ENCODE measurements around the gene ZNF76.

Gene ZNF76

GRCh38 chr6:35259194-35259947 is at the start of gene ZNF76:
Gene ZNF76 (plus strand): TSS chr6:35259735. CDS start chr6:35281152, 21,417 bp downstream.
- DNase-seq: peak; percentile 97 to 98
- TF ChIP-seq GATA1 (IDR thresholded peaks at IDR 0.05; ENCODE audit: low read depth, low read length) (no peak), POLR2A (IDR thresholded peaks at IDR 0.05; ENCODE audit: low read length) (peak; percentile 54)

DNA sequence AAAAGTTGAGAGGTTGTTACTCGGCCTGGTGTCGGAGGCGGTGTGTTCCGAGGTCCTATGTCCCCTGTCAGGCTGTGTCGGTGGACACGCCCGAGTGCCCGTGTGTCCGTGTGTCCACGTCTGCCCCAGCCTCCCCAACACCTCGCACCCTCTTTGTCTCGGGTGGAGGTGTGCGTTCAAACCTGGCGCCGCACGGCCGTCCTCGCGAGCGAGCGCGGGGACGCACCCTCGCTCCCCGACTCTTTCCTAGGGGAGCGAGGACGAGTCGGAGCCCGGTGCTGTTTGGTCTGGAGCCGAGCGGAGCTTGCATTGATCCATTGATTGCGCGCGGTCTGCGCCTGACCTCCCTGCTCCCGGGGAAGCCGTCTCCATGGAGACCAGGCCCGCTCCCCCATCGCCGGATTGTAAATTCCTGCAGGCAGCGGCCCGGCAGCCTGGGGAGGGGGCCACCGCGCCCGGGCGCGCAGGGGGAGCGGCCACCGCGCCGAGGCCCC is 46.2 kb upstream of the ZNF76 start:
- TF ChIP-seq GATA1 (IDR thresholded peaks at IDR 0.05; ENCODE audit: low read depth, low read length) (no peak), POLR2A (IDR thresholded peaks at IDR 0.05; ENCODE audit: low read length) (no peak)
- DNase-seq: no peak

- no peak for DNase-seq
- TF ChIP-seq POLR2A (IDR thresholded peaks at IDR 0.05; ENCODE audit: low read length) (no peak), GATA1 (IDR thresholded peaks at IDR 0.05; ENCODE audit: low read depth, low read length) (no peak)
Observed at GRCh38 chr6:35213824-35214756, 45.4 kb upstream of the ZNF76 start, which contains the start of gene SCUBE3. Gene SCUBE3 (plus strand): TSS chr6:35213956. CDS start chr6:35214419, 463 bp downstream.

DNA sequence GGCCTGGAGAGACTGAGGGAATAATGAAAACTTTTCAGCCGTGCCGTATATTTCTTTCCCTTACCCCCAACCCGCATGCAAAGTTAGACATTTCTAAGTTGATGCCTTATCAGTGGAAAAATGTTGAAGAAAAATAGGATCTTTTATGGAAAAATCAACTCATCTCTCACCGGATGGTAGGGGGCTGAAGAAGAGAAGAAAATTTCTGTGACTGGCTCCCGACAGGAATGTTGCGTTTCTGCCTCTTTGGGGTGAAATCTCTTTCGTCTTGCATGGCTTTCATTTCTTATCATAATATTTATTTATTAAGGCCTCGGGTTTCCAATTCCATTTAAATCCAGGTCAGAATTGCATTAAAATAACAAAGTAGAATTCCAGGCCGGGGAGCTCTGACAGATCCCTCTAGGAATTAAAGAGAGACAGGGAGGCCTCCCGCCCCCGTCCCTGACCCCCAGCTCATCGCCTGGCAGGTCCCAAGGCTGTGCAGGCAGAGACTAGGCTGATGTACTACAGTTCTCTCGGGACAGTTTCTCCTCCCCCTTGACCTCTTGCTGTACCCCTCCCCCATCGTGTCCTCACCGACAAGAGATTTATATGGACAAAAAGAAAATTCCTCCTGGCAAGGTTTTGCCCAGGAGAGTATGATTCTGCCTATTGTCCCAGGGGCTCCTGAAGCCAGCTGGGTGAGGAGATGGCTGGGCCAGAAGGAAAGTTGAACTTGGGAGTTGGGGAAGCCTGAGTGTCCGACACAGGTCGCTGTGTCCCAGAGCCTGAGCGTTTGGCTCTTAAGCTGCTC is 44.5 kb upstream of the ZNF76 start:
- TF ChIP-seq POLR2A (IDR thresholded peaks at IDR 0.05; ENCODE audit: low read length) (no peak), GATA1 (IDR thresholded peaks at IDR 0.05; ENCODE audit: low read depth, low read length) (no peak)

GRCh38 chr6:35215665-35216411 is 43.7 kb upstream of the ZNF76 start:
- TF ChIP-seq POLR2A (IDR thresholded peaks at IDR 0.05; ENCODE audit: low read length) (no peak), GATA1 (IDR thresholded peaks at IDR 0.05; ENCODE audit: low read depth, low read length) (no peak)
- DNase-seq: no peak

More for the DNA sequence above, 44.5 kb upstream of the ZNF76 start:
- DNase-seq: no peak

DNA sequence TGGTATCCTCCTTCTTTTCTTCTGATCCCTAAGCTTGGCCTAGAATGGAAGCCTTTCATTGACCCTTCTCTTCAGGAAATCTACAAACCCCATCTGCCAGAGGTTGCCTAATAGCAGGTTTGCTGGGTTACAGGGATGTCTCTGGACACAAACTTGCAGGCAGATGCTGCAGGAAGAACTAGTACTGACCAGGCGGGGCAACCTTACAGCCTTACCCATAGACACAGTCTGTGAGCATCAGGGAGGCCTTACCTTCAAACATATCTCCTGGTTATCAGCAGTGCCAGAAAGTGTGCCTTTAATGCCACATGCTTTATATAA is 43.2 kb upstream of the ZNF76 start:
- no peak for DNase-seq
- TF ChIP-seq POLR2A (IDR thresholded peaks at IDR 0.05; ENCODE audit: low read length): no peak

- TF ChIP-seq GATA1 (IDR thresholded peaks at IDR 0.05; ENCODE audit: low read depth, low read length) (no peak), POLR2A (IDR thresholded peaks at IDR 0.05; ENCODE audit: low read length) (no peak)
- DNase-seq: no peak
Observed at GRCh38 chr6:35216851-35217811, 42.4 kb upstream of the ZNF76 start.

- no peak for DNase-seq
Observed at GRCh38 chr6:35218021-35218420, 41.5 kb upstream of the ZNF76 start.

GRCh38 chr6:35218456-35218855 is 41.1 kb upstream of the ZNF76 start:
- DNase-seq: no peak
- TF ChIP-seq GATA1 (IDR thresholded peaks at IDR 0.05; ENCODE audit: low read depth, low read length) (no peak), POLR2A (IDR thresholded peaks at IDR 0.05; ENCODE audit: low read length) (no peak)

More at GRCh38 chr6:35218021-35218420, 41.5 kb upstream of the ZNF76 start:
- TF ChIP-seq POLR2A (IDR thresholded peaks at IDR 0.05; ENCODE audit: low read length) (no peak), GATA1 (IDR thresholded peaks at IDR 0.05; ENCODE audit: low read depth, low read length) (no peak)

- no peak for DNase-seq
- no peak for TF ChIP-seq POLR2A (IDR thresholded peaks at IDR 0.05; ENCODE audit: low read length)
- no peak for TF ChIP-seq GATA1 (IDR thresholded peaks at IDR 0.05; ENCODE audit: low read depth, low read length)
Observed at GRCh38 chr6:35219683-35220326, 39.7 kb upstream of the ZNF76 start.

GRCh38 chr6:35220711-35221110 is 38.8 kb upstream of the ZNF76 start:
- no peak for DNase-seq
- no peak for TF ChIP-seq GATA1 (IDR thresholded peaks at IDR 0.05; ENCODE audit: low read depth, low read length)
- no peak for TF ChIP-seq POLR2A (IDR thresholded peaks at IDR 0.05; ENCODE audit: low read length)
